ENCODE results near the gene LRRC38.

The LRRC38 gene

DNA sequence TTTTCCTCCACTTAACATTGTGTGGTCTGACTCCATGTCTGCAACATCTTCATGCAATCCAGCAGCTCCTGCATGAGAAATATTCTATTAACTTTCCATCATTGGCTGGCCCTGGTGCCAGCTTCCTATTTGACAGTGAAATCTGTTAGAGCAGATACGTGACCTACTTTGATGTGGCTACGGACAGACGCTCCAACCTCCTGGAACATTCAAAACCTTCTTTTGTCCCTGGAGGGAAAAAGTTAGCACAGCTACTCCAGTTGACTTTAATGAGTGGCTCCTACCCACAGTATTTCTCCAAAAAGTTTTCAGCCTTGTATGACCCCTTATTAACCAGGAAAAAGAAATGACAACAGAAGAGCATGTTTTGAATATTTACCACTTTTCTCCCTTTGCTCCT lies 81.6 kb downstream of the LRRC38 start:
- Mint-ChIP-seq H3K27ac (no peak overlapping the region), H3K4me3 (no peak overlapping the region), H3K4me1 (no peaks in the 10 kb centered on the region), H3K27me3 (ENCODE audit: low read depth) (peaks cover 8% of the 10 kb centered on the region), H3K36me3 (ENCODE audit: low read depth) (no peaks in the 10 kb centered on the region), H3K9me3 (peaks cover 31% of the 10 kb centered on the region)
- TF ChIP-seq, protein P1, sequence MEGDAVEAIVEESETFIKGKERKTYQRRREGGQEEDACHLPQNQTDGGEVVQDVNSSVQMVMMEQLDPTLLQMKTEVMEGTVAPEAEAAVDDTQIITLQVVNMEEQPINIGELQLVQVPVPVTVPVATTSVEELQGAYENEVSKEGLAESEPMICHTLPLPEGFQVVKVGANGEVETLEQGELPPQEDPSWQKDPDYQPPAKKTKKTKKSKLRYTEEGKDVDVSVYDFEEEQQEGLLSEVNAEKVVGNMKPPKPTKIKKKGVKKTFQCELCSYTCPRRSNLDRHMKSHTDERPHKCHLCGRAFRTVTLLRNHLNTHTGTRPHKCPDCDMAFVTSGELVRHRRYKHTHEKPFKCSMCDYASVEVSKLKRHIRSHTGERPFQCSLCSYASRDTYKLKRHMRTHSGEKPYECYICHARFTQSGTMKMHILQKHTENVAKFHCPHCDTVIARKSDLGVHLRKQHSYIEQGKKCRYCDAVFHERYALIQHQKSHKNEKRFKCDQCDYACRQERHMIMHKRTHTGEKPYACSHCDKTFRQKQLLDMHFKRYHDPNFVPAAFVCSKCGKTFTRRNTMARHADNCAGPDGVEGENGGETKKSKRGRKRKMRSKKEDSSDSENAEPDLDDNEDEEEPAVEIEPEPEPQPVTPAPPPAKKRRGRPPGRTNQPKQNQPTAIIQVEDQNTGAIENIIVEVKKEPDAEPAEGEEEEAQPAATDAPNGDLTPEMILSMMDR (IDR thresholded peaks at IDR 0.05; ENCODE audit: unreplicated experiment in 3 of 3) = no peak

DNA sequence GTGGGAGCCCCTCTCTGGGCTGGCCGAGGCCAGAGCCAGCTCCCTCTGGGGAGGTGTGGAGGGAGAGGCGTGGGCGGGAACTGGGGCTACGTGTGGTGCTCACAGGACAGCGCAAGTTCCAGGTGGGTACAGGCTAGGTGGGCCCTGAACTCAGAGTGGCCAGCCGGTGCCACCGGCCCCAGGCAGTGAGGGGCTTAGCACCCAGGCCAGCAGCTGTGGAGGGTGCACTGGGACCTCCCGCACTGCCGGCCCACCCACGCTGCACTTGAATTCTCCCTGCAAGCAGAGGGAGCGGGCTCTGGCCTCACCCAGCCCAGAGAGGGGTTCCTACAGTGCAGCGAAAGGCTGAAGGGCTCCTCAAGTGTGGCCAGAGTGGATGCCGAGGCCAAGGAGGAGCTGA lies 83.3 kb downstream of the LRRC38 start:
- Mint-ChIP-seq H3K27me3 (ENCODE audit: low read depth) (no peaks in the 10 kb centered on the region), H3K9me3 (peaks cover 26% of the 10 kb centered on the region), H3K36me3 (ENCODE audit: low read depth) (no peaks in the 10 kb centered on the region), H3K27ac (no peak overlapping the region), H3K4me3 (no peak overlapping the region), H3K4me1 (no peaks in the 10 kb centered on the region)
- TF ChIP-seq, protein P1 (IDR thresholded peaks at IDR 0.05; ENCODE audit: unreplicated experiment in 3 of 3) = no peak

Measured in nephron (organoid).